Mesothelial cell of epicardium (in vitro differentiated cells): ENCODE data around the gene FBXO9. TPM values are rescaled to one million over a fixed set of nuclear protein-coding genes. Genes with fewer than 3 reads are reported as not detected.
"Not testable (repeated sequence)": the region's sequence is repeated elsewhere in the genome, so short reads cannot be mapped to it uniquely, and the experiment has no call there.

Experiments
- DNase-seq, 2 experiments: peaks; one replicate each; pipeline ENCODE4 v3.0.0; 2021; ENCODE audit warnings: low spot score in 2 of 2; ENCODE audit not compliant: unreplicated experiment in 2 of 2
- H3K27ac Mint-ChIP-seq: 2 replicates; pipeline ENCODE4 v1.8.0; 2021; ENCODE audit warnings: mixed read lengths
- H3K27me3 Mint-ChIP-seq: 2 replicates; pipeline ENCODE4 v1.8.0; 2021; ENCODE audit warnings: low read depth, mixed read lengths
- H3K36me3 Mint-ChIP-seq: 2 replicates; pipeline ENCODE4 v1.8.0; 2021; ENCODE audit warnings: mixed read lengths
- H3K4me1 Mint-ChIP-seq: 2 replicates; pipeline ENCODE4 v1.8.0; 2021; ENCODE audit warnings: mixed read lengths
- H3K4me3 Mint-ChIP-seq: 2 replicates; pipeline ENCODE4 v1.8.0; 2021; ENCODE audit warnings: mild to moderate bottlenecking, moderate library complexity, mixed read lengths
- H3K9me3 Mint-ChIP-seq: 2 replicates; pipeline ENCODE4 v1.8.0; 2021; ENCODE audit warnings: mixed read lengths
- total RNA-seq: library from RNA; stranded (reverse); gene quantifications from 3 replicates; pipeline ENCODE4 v1.2.1, GENCODE V29; 2021
- TF ChIP-seq, protein P1 (sequence below): fragments of 200-600 bp; sonication (generic); IDR thresholded peaks from one replicate; pipeline ENCODE4 v1.5.0; 2021; ENCODE audit warnings: antibody characterized with exemption; ENCODE audit not compliant: unreplicated experiment

Gene FBXO9
- total RNA-seq, 1 donor from 2014 or later = 74.8 TPM

DNA sequence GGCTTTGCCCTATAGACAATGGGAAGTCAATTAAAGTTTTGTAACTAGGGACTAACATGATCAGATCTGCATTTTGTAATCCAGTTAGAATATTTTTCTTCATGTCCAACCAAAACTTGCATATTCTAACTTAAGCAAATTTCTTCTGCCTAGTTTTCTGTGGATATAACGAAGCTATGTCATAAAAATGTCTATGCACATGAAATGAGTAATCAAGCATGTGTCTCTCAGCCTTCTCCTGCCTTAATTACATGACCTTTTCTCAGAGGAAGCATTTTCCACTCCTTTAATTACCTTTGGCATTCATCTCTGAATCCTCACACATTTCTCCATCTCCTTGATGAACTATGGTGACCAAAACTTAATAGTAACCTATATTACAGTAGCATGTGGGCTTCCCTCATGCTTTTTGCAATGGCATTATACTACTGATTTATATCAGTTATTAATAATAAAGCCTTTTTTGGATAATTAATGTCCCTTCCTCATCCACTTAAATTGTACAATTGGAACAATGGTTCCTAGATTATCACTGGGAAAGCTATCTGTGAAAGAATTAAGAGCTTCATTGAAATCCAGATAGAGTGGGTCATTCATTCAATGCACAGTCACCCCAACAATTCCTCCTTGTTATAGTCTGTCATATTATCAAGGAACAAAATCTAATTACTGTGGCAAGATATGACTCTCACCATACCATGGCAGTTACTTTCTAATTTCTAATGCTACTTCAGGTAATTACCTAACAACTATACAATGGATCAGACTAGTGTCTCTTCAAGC lies 19.1 kb upstream of the FBXO9 start:
- Mint-ChIP-seq H3K9me3 (no peaks in the 10 kb centered on the region), H3K36me3 (peaks cover 5% of the 10 kb centered on the region), H3K27ac (no peak overlapping the region), H3K27me3 (no peaks in the 10 kb centered on the region), H3K4me3 (no peak overlapping the region), H3K4me1 (peaks cover 13% of the 10 kb centered on the region)
- TF ChIP-seq, protein P1, sequence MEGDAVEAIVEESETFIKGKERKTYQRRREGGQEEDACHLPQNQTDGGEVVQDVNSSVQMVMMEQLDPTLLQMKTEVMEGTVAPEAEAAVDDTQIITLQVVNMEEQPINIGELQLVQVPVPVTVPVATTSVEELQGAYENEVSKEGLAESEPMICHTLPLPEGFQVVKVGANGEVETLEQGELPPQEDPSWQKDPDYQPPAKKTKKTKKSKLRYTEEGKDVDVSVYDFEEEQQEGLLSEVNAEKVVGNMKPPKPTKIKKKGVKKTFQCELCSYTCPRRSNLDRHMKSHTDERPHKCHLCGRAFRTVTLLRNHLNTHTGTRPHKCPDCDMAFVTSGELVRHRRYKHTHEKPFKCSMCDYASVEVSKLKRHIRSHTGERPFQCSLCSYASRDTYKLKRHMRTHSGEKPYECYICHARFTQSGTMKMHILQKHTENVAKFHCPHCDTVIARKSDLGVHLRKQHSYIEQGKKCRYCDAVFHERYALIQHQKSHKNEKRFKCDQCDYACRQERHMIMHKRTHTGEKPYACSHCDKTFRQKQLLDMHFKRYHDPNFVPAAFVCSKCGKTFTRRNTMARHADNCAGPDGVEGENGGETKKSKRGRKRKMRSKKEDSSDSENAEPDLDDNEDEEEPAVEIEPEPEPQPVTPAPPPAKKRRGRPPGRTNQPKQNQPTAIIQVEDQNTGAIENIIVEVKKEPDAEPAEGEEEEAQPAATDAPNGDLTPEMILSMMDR = no peak
- DNase-seq = no peak

GRCh38 chr6:53048431-53049195 lies 16.6 kb upstream of the FBXO9 start:
- DNase-seq = no peak
- Mint-ChIP-seq H3K4me3 (no peak overlapping the region), H3K27ac (no peak overlapping the region), H3K9me3 (peaks cover 4% of the 10 kb centered on the region), H3K27me3 (no peaks in the 10 kb centered on the region), H3K4me1 (peaks cover 11% of the 10 kb centered on the region), H3K36me3 (peaks cover 12% of the 10 kb centered on the region)
- TF ChIP-seq, protein P1 = no peak

GRCh38 chr6:53049415-53049814 lies 15.8 kb upstream of the FBXO9 start:
- peaks cover 13% of the 10 kb centered on the region for H3K36me3 Mint-ChIP-seq
- no peaks in the 10 kb centered on the region for H3K27me3 Mint-ChIP-seq
- no peak overlapping the region for H3K27ac Mint-ChIP-seq
- no peak overlapping the region for H3K4me3 Mint-ChIP-seq
- peaks cover 4% of the 10 kb centered on the region for H3K9me3 Mint-ChIP-seq
- peaks cover 3% of the 10 kb centered on the region for H3K4me1 Mint-ChIP-seq
- TF ChIP-seq, protein P1 = no peak
- no peak for DNase-seq

DNA sequence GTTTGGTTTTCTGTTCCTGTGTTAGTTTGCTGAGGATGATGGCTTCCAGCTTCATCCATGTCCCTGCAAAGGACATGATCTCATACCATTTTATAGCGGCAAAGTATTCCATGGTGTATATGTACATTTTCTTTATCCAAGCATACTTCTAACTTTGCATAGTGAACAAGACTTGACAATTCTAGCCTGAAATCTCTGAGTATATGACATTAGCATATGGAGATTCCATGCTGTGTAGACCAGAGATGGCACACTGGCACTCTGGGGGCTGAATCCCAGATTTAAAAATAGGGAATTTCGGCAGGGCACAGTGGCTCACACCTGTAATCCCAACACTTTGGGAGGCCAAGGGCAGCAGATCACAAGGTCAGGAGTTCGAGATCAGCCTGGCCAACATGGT lies 13.1 kb upstream of the FBXO9 start:
- H3K27ac Mint-ChIP-seq, H3K4me1 Mint-ChIP-seq, H3K27me3 Mint-ChIP-seq, DNase-seq, H3K9me3 Mint-ChIP-seq, H3K4me3 Mint-ChIP-seq: not testable (repeated sequence)
- peaks cover 13% of the 10 kb centered on the region for H3K36me3 Mint-ChIP-seq

DNA sequence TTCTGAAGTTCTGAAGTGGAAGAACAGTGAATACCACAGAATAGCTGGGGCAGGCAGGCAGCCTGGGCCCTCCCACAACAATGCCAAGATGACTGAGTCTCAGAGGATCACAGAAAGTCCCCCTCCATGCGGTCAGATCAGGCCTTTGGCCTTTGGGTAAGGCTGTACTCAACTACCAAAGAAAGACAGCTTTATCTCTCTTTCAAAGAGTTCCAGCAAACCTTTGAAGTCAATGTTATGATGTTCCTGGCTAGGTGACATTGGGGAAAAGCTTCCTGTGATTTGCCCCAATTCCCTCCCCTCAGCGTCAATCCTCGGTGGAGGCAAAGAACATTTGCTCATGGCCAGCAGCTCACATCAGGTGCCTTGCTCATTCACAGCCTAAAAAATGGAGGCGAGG lies 10.7 kb upstream of the FBXO9 start:
- Mint-ChIP-seq H3K4me1 (peaks cover 9% of the 10 kb centered on the region), H3K27ac (no peak overlapping the region), H3K4me3 (no peak overlapping the region), H3K36me3 (peaks cover 13% of the 10 kb centered on the region), H3K27me3 (no peaks in the 10 kb centered on the region), H3K9me3 (peaks cover 4% of the 10 kb centered on the region)
- DNase-seq = no peak
- TF ChIP-seq, protein P1 = no peak

GRCh38 chr6:53055873-53056272 lies 9.3 kb upstream of the FBXO9 start:
- no peak overlapping the region for H3K27ac Mint-ChIP-seq
- peaks cover 4% of the 10 kb centered on the region for H3K9me3 Mint-ChIP-seq
- TF ChIP-seq, protein P1 = no peak
- H3K4me3 Mint-ChIP-seq = no peak overlapping the region
- no peak for DNase-seq
- H3K27me3 Mint-ChIP-seq = no peaks in the 10 kb centered on the region
- H3K4me1 Mint-ChIP-seq = peaks cover 23% of the 10 kb centered on the region
- H3K36me3 Mint-ChIP-seq = peaks cover 12% of the 10 kb centered on the region
